H1 (cell line): ENCODE data around the gene PPP1R3E. TPM values are rescaled to one million over a fixed set of nuclear protein-coding genes. Genes with fewer than 3 reads are reported as not detected.

ENCODE experiments used
- JUND ChIP-seq: IDR thresholded peaks from 2 replicates; pipeline ENCODE4 v1.6.1; 2011; ENCODE audit warnings: mild to moderate bottlenecking, improper control_type of control experiment, low read length
- SUZ12 ChIP-seq: fragments of 200-600 bp; sonication (generic); IDR thresholded peaks from 2 replicates; pipeline ENCODE4 v1.6.1; 2012; ENCODE audit warnings: mild to moderate bottlenecking, inconsistent platforms, low read length, moderate library complexity, mixed read lengths
- TBP ChIP-seq: IDR thresholded peaks from 2 replicates; pipeline ENCODE4 v1.6.1; 2011; ENCODE audit warnings: low read depth, low read length, improper control_type of control experiment
- ZNF274 ChIP-seq: IDR thresholded peaks from 2 replicates; pipeline ENCODE4 v1.7.0; 2012; ENCODE audit warnings: low read length, borderline replicate concordance; ENCODE audit errors: extremely low read depth
- polyA plus RNA-seq, 7 experiments: library from polyadenylated mRNA; depleted of rRNA in 3 of 7; stranded (reverse) in 5 of 7; unstranded in 2 of 7; fragments of >200 nt in 5 of 7; fragments of 200-250 nt in 2 of 7; gene quantifications; 1 replicate in 5 of 7; 2 replicates in 1 of 7; 4 replicates in 1 of 7; pipeline versions ENCODE4 v1.2.1 to v1.2.3, GENCODE V29; 2011 to 2013; ENCODE audit warnings: missing spikeins in 2 of 7, mixed read lengths in 2 of 7
- total RNA-seq: library from RNA; stranded (reverse); fragmentation: NEBNext Ultra II Directional; extraction: Animal tissue kit (Norgen Biotek cat#: 25700); gene quantifications from 2 replicates; pipeline ENCODE4 v1.2.1, GENCODE V29; 2021
- TF ChIP-seq, protein P1 (sequence below): IDR thresholded peaks from 2 replicates; pipeline ENCODE4 v1.6.1; 2012; ENCODE audit warnings: inconsistent platforms

PPP1R3E gene
- total and polyA plus RNA-seq, 2 of the 8 experiments (the other 6 are each of a cell fraction or from before 2014, with no cell fraction given), result 4.4 to 4.7 TPM

DNA sequence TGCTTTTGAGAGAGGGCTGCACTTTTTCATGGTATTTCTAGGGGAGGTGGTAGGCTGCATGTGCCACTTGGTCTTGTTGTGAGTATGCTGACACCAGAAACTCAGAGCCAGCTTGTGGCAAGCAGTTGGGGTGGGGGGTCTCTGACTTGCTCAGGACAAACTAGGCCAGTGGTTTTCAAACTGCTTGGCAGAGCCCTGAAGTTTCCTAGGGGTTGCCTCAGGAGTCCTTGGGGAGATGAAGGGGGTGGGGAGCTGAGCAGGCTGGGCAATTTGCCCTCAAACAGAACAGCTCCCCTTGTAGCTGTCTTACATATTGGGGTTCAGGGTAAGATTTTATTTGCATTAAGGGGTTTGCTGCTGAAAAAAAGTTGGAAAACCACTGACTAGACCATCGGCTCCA lies 7.9 kb upstream of the PPP1R3E start (continued):
- TF ChIP-seq, protein P1, sequence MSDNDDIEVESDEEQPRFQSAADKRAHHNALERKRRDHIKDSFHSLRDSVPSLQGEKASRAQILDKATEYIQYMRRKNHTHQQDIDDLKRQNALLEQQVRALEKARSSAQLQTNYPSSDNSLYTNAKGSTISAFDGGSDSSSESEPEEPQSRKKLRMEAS, result no peak
- TF ChIP-seq JUND (no peak), ZNF274 (no peak), TBP (no peak), SUZ12 (no peak)
